ENCODE results near the gene NUBP2. TPM values are rescaled to one million over a fixed set of nuclear protein-coding genes. Genes with fewer than 3 reads are reported as not detected.

The NUBP2 gene
- total RNA-seq, 1 donor from 2014 or later, result 45.6 TPM

DNA sequence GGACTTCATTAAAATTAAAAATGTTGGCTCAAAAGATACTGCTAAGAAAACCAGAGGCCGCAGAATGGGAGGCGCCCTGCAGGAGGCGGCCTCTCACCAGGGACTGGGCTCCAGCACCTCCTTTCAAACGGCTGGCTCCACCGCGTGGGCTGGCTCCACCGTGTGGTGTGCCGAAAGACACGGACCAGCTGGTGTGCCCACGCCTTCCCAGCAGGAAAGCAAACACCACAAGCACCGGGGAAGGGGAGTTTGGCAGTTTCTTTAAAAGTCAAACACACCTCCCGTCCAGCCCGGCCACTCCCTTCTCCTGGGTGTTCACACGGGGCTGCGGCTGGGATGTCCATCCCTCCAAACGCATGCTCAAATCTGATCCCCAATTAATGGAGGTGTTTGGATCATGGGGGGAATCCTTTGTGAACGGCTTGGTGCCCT is 30.0 kb downstream of the NUBP2 start:
- ATAC-seq, result peak; percentile 72

DNA sequence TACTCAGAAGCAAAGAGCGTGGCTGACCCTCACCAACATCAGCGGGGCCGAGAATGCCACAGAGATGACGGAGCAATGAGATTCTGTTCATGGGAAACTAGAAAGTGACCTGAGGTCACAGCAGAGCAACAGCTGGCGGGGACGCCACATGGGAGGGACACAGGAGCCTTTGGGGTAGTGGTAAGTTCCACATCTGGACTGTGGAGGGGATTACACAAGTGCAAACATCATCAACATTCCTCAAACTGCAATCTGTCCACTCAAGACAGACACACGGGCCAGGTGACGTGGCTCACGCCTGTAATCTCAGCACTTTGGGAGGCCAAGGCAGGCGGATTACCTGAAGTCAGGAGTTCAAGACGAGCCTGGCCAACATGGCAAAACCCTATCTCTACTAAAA is 32.7 kb downstream of the NUBP2 start:
- ATAC-seq, result no peak

DNA sequence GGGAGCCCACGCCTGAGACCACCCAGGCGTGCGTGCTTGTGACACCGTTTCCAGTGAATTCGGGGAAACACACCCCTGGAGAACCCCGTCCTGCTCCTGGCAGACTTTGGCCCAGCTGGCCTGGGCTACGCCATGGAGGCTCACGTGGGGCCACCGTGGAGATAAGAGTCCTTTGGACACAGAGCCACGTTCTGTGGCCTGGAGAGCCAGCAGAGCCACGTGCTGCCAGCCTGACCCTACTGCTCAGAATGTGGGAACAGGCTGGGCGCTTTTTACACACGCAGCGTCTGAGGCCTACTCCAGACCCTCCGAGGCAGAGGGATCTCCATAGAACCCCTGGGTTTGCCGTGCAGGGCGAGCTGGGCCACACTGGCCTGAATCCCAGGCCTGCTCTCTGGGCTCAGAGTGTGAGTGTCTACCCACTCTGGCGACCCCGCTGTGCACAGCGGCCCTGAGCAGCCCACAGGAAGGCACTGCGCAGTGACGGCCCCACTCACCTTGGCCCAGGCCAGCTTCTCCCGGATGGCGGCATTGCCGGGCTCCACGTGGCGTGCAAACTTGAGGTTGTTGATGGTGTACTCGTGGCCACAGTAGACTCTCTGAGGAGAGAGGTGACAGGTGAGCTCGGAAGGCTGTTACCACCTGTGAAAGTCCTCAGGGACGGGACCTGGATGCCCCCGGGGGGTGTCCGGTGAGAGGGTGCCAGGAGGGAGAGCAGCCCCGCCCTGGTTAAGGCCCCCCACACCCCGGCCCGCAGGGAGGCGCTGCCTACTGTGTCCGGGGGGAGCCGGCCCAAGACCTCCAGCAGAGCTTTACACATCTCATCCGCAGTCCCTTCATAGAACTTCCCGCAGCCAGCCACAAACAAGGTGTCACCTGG is 33.9 kb downstream of the NUBP2 start:
- ATAC-seq, result no peak

DNA sequence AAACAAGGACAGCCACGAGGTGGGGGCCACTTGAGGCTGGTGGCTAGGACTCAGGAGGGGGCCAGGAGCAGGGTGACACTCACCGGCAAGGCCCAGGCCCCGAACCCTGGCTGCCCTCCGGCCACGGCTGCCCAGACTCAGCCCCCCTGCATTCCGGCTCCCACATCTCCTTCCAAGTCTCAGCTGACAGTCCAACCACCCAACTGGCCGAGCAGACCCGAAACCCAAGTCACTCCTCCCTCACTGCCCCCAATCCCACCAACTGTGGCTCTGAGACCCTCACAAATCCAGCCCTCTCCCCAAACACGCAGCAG is 34.5 kb downstream of the NUBP2 start:
- ATAC-seq, result no peak

DNA sequence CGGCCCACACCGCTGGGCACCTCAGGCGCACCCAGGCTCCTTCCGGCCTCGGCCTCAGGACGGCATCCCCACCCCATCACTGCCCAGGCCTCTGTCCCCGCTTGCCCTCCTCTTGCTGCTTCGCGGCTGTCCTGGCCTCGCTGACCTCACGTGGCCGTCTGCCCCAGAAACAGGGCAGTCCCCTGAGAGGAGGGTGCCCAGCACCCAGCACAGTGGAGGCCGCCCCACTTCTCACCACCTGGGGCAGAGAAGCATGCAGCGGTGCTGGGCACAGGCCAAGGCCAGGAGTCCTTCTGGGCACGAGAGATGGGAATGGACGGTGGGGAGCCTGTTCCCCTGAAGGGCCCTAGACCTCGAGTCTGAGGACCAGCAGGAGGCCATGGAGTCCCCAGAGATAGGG is 35.0 kb downstream of the NUBP2 start:
- ATAC-seq, result no peak

DNA sequence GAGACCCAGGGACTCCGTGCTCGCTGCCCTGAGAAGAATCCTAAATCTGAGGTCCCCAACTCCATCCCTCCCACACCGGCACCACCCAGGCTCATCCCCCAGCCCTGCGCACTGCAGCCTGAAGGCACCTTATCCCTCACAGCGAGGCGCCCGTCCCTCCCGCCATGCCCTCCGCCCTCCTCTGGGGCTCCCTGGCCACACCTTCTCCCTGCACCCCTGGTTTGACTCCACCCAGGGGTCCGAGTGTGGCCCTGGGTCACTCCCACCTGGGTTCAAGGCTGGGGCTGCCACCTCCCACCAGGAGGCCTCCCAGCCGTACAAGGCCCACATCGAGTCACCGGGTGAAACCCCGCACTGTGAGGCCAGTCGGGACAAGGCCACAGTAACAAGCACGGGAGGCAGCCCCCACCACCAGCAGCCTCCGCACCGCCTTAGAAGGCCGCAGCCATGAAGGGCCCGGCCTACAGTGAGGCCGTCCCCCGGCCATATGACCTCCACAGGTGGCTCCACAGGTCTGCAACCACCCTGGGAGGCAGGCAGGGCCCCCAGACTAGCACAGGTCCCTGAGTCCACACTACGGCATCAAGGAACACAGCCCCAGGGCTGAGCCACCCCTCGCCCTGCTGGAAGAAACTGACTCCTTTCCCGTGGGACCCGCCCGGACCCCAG is 35.6 kb downstream of the NUBP2 start:
- no peak for ATAC-seq

DNA sequence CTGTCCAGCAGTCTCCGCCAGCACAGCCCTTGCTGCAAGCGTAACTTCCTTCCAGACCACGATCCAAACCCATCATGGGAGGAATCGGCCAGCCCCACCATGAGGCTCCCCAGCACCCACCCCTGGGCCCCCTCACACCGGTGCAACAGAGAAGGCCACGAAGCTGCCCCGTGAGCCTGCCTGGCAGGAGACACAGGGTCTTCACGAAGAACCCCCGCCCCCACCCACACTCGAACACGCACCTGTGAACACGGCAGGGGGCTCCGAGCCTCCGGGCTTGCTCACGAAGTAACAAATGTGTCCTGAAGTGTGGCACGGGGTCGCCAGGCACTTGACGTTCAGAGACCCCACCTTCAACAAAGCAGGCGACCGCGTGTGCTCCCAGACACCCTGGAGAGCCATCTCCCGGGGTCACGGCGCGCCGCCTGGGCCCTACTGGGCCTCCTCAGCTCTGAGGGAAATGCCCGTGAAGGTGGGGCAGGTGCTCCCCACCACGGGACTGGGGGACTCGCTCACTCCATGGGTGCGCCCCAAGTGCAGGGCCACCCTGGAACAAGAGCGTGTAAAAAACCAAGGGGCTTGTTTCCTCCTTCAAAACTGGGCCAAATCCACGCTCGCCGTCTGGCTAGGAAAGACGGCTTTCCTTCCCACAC is 36.2 kb downstream of the NUBP2 start:
- ATAC-seq, result no peak

DNA sequence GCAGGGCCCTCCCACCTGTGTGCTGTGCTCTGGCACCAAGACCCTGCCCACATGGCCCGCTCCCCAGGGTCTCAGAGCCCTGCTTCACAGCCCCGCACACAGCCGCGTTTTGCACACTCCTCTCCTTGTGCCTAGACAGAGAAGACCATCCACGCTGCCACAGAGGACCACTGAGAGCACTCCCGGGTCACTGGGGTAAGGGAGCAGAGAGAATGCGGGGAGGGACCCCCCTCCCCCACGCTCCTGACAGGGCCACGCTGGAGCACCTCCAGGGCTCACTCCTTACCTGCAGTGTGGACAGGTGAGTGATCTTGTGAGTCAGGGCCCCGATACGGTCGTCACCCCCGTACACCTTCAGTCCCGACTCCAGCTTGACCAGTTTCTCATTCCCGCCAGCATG is 36.9 kb downstream of the NUBP2 start:
- no peak for ATAC-seq

DNA sequence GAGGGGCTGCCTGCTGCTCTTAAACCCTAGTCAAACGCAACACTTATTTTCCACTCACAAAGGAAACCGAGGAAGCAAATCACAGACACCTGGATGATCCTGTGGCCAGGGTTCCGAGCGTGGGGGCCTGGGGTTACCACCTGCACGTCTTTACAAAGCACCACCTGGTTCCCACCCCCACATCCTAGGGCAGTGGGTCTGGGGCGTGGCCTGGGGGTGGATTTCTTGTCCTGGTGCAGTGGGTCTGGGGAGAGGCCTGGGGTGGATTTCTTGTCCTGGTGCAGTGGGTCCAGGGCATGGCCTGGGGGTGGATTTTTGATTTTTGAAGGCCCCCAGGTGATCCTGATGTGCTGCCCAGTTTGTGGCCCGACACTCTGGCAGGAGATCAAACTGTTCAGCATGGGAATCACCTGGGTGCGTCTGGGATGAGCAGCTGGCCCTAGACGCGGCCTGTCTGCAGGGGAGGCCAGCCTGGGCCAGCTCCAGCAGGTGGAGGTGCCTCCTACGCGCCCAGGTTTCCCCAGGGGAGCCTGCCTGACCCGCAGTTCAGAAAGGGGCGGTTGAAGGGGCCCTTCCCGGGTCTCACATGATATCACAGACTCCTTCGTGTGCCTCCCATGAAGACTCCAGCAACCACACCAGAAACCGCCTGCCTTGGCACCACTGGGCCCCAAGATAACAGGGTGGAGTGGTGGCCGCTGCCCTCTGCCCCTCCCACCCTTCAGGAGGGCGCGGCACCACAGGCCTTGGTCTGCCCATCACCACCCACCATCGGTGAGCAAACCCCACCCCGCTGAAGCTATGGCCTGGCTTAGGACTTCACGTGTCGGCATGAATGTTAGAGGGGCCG is 37.6 kb downstream of the NUBP2 start:
- no peak for ATAC-seq

DNA sequence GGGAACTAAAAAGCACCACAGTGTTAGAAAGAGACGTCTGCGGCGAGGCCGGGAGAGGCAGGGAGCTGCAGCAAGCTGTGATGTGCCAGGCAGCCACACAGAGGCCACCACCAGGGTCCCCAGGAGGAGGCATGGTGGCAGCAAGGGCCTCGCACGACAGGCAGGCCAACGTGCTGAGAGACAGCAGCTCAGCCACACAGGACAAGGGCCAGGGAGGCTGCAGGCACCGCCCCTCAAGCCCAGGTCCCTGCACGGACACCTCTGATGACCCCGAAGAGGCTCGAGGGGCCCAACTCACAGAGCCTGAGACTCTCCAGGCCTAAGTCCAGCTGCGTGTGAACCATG is 38.2 kb downstream of the NUBP2 start:
- no peak for ATAC-seq

DNA sequence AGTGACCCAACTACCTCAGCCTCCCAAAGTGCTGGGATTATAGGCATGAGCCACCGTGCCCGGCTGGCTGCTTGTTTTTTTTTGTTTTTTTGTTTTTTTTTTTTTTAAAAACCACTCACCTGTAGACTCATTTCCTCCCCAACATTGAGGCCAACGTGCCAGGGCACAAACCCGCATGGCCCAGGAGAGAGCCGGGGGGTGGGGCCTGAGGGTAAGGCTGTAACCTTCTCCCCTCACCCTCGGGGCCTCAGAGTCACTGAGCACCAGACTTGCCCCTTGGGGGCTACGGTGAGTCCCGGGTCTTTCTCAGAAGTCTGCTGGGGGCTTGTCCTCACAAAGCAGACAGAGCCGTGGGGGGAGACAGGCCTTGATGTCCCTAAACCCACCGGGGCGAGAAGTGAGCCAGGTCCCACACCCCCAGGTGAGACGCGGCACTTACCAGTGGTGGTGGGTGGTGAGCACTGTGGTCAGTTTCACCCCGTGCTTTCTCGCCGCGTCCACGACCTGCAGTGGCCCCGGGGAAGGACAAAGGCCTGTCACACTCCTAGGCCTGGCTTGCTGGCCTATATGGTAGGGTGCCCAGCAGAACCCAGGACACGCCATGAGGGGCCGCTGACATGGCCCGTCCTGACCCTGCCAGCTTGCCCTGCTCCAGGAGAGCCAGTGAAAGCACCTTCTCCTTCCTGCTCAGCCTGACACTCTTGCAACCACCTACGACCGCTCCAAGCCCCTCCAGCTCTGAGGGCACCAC is 39.3 kb downstream of the NUBP2 start:
- no peak for ATAC-seq

DNA sequence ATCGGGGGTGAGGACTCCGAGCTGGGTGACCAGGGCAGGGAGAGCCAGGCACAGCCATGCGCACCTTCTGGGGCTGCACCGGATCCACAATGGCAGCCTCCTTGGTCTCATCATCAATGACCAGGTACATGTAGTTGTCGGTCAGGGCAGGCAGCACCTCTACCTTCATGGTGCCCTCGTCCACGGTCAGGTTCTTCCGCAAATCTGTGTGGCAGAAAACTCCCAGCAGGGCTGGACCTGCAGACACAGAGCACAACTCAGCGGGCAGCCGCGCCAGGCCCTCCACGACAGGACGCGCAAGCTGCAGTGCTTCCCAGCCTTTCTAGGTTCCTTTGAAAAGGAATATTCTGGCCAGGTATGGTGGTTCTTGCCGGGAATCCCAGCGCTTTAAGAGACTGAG is 40.0 kb downstream of the NUBP2 start:
- ATAC-seq, result no peak

DNA sequence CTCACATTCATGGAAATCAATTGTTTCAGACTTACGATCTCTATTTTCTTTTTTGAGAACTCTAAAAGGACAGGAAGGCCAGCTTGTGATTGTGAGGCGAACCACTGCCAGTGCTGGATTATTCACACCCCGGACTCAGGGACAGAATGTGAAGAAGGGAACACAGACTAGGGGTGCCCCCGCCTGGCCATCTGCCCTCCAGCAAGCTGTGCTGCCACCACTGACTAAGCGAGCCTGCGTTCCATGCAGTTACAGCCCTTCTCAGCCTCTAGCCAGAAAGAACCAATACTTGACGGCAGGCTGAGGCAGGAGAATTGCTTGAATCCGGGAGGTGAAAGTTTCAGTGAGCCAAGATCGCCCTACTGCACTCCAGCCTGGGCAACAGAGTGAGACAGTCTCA is 41.1 kb downstream of the NUBP2 start:
- no peak for ATAC-seq

DNA sequence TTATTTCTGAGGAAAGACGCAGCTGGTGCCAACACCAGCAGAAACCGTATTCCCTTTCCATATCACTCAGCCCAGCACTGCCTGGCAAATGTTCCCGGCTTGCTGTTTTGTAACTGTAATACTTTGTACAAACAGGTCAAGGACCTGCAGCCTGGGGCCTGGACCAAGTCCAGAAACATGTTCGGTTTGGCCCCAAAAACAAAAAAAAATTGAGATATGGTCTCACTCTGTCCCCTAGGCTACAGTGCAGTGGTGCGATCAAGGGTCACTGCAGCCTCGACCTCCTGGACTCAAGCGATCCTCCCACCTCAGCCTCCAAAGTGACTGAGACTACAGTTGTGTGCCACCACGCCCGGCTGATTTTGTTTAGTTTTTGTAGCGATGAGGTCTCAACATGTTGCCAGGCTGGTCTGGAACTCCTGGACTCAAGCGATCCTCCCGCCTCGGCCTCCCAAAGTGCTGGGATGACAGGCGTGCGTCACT is 42.7 kb downstream of the NUBP2 start:
- ATAC-seq, result no peak

DNA sequence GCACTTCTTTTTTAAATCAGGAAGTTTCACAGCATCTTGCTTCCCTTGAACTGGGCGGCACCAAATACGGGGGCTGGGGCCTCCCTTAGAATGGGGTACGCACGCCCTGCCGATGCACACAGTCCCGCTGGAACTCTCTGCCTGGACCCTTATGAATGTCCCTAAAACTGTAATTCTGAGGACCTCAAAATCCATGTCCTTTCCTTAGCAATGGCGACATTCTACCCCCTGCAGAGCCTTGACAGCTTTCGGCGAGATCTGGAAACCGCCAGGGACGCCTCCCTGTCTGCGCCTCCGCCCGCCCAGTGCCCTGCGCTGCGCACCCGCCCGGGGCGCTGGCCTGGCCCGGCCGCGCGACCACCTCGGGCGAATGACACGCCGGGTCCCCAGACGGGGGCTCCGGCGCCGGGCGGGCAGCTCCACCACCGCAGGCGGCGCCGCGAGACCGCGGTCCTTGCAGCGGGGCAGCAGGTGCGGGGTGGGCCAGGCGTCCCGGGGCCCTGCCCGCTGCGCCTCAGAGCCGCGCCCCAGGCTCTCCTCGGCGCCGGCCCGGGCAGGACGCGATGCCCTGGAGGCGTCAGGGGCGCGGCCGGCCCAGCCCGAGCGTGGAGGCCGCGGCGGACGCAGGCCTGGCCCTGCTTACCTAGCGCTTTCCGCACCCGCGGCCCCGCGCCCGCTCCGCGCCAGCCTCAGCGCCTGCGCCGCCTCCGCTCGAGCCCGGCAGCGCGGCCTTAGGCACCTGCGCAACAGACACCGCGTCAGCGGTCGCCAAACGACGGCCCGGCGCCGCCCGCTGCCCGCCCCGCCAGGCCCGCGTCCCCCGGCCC is 43.3 kb downstream of the NUBP2 start:
- ATAC-seq, result peak; percentile 60

DNA sequence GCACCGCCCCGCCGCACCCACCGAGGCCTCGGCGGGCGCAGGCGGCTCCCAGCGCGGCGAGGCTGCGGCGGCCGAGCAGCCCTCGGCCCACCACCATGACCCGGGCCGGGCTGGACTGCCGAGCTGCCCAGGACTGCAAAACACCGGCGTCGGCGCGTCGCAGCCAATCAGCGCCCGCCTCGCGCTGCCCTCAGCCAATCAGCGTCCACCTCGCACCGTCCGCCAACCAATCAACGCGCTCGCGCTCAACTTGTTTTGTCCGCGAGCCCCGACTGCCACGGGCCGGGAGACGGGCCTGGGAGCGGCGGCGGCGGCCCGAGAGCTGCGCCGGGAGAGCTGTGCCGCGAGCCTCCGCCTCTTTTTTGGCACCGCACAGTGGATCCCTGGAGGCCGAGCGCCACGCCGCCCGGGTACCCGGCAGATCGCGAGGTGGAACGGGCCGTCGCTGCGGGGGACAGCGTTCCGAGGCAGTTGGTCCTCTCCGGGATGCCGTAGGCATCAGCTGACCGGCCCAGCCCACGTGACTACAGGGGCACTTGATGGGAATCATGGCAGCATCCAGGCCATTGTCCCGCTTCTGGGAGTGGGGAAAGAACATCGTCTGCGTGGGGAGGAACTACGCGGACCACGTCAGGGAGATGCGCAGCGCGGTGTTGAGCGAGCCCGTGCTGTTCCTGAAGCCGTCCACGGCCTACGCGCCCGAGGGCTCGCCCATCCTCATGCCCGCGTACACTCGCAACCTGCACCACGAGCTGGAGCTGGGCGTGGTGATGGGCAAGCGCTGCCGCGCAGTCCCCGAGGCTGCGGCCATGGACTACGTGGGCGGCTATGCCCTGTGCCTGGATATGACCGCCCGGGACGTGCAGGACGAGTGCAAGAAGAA is 44.2 kb downstream of the NUBP2 start, which contains the start of the genes FAHD1 and HAGH:
Gene FAHD1 (plus strand): TSS at position 516 of the 883 bp plus-strand sequence. CDS start 33 bp downstream, at position 549.
Gene HAGH (minus strand): TSS at position 135 of the 883 bp plus-strand sequence. CDS start 38 bp downstream, at position 97.
- ATAC-seq, result peak; percentile 85

DNA sequence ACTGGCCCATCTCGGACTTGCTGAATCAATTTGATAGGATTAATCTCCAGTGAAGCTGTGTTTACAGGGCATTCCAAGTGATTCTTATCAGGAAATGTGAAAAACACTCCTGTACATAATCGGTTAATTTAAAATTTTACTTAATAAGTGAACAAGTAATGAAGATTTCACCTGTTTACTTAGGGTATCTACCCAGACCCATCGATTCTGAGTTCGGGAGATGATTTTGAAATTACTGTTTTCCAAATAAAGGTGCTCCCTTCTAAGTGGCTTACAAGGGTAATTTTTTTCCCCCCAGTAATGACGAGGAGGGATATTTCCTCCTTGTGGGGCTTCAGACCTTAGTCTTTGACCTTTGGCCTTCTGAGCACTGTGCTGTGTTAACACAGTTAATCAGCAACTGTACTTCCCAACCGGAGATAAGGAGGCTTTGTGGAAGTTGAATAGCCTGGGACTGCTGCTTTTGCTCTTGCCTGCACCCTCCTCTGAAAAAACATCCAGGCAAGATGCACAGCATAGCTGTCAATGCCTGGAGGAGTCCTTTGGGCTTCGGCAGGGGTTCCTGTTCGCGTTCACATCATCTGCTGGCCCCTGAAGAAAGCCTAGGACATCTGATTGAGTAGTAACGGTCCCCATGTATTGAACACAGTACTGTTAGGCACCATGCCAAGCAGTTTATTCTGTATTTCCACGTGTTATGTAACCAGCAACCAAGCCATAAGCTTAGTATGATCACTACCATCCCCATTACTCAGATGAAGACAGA is 46.1 kb downstream of the NUBP2 start:
- ATAC-seq, result no peak

DNA sequence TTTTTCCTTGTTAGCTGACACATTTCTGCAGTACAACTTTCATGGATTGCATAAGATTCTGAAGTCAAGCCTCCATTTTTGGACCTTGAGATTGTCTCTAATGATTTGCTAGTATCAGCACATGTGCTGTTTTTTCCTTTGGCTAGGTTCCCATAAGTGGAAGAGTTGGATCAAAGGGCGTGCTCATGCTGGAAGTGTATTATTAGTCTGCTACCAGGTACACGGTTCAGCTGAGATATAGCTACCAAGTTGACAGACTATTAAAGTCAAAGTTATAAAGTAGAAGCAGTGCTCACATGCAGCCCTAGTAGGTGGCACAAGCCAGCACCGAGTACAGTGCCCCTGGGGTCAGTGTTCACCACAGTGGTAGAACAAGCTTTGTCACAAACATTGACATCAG is 47.5 kb downstream of the NUBP2 start:
- no peak for ATAC-seq
